GM12801 (cell line): ENCODE measurements around the gene SH3BP4.

Source experiments
- TF ChIP-seq, protein P1 (sequence below): IDR thresholded peaks from one replicate; pipeline ENCODE4 v1.5.1; 2011; ENCODE audit warnings: control low read depth; ENCODE audit not compliant: insufficient read length; ENCODE audit errors: extremely low read depth

SH3BP4 gene

DNA sequence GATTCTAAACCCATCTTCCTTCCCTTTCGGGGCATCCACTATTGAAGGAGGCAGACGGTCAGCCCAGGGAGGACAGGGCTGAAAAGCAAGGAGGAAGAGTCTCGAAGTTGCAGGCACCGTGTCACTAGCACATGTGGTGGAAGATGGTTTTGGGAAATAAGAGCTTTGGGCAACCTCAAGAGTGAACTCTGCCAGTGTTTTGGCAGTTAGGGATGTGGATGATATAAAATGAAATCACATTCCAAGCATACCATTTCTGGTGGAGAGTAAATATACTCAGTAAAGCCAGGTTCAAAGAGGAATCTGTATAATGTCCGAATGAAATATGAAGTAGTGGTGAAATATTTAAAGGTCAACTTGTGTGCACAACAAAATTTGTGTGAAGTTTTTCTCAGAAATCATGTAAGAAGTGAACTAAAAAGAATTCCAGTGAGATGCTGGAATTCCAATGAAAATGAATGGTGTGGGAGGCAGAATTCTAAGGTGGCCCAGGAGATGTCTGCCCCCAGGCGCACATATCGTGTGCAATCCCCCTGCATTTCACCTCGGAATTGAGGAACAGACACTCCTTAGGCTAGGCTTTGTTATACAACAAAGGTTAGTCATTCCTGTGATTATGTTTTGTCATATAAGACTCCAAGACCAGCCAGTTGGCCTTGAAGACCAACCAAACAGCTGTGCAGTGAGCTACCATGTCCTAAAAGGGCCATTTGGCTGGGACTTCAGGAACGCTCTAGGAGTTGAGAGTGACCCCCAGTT is 147.1 kb downstream of the SH3BP4 start:
- TF ChIP-seq, protein P1, sequence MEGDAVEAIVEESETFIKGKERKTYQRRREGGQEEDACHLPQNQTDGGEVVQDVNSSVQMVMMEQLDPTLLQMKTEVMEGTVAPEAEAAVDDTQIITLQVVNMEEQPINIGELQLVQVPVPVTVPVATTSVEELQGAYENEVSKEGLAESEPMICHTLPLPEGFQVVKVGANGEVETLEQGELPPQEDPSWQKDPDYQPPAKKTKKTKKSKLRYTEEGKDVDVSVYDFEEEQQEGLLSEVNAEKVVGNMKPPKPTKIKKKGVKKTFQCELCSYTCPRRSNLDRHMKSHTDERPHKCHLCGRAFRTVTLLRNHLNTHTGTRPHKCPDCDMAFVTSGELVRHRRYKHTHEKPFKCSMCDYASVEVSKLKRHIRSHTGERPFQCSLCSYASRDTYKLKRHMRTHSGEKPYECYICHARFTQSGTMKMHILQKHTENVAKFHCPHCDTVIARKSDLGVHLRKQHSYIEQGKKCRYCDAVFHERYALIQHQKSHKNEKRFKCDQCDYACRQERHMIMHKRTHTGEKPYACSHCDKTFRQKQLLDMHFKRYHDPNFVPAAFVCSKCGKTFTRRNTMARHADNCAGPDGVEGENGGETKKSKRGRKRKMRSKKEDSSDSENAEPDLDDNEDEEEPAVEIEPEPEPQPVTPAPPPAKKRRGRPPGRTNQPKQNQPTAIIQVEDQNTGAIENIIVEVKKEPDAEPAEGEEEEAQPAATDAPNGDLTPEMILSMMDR = no peak

DNA sequence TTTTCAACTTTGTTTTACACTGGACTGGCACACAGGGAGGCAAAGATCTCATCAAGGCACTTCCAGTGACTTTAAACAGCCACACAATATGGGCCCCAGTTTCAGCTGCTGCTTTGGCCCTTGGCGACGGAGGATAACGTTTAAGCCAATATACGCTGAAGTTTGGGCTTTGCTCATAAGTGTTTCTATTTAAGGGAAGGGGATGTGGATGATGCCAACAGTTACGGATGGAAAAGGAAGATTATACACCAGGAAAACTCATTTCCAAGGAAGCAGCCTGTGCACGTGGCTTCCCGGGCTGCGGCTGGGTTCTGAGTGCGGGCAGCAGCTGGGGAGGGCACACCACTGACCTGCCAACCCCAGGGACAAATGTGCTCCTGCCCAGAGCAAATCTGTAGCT is 151.1 kb downstream of the SH3BP4 start:
- TF ChIP-seq, protein P1 = no peak
